WERI-Rb-1 (cell line): ENCODE results near the gene ZNF787.

Source experiments
- DNase-seq: peaks from one replicate; pipeline ENCODE4 v3.0.0-alpha.2; 2020
- H3K27ac ChIP-seq: fragments of 250-450 bp; sonication (Bioruptor Pico); 2 replicates; pipeline ENCODE4 v1.5.1; 2020; ENCODE audit warnings: mild to moderate bottlenecking, moderate library complexity
- H3K27me3 ChIP-seq: fragments of 250-450 bp; sonication (Bioruptor Pico); 2 replicates; pipeline ENCODE4 v1.5.1; 2021; ENCODE audit warnings: mild to moderate bottlenecking, low read depth, moderate library complexity; ENCODE audit not compliant: insufficient read depth, severe bottlenecking
- H3K36me3 ChIP-seq: fragments of 250-450 bp; sonication (Bioruptor Pico); 2 replicates; pipeline ENCODE4 v1.5.1; 2020; ENCODE audit warnings: mild to moderate bottlenecking, moderate library complexity
- H3K4me3 ChIP-seq: 2 replicates; pipeline ENCODE4 v1.5.1; 2011; ENCODE audit warnings: low read depth, mild to moderate bottlenecking, control low read depth, low read length
- H3K9me3 ChIP-seq: fragments of 250-450 bp; sonication (Bioruptor Pico); 2 replicates; pipeline ENCODE4 v1.5.1; 2021; ENCODE audit warnings: mild to moderate bottlenecking, moderate library complexity; ENCODE audit not compliant: severe bottlenecking
- CTCF ChIP-seq: IDR thresholded peaks from 2 replicates; pipeline ENCODE4 v1.5.1; 2011; ENCODE audit warnings: low read depth, mild to moderate bottlenecking, control low read depth, inconsistent platforms, low read length

ZNF787 gene

GRCh38 chr19:56105090-56105701 is 15.9 kb downstream of the ZNF787 start:
- Histone ChIP-seq H3K36me3 (peaks cover 37% of the 10 kb centered on the region), H3K9me3 (no peaks in the 10 kb centered on the region), H3K27ac (no peak overlapping the region), H3K27me3 (no peaks in the 10 kb centered on the region), H3K4me3 (no peak overlapping the region)
- DNase-seq = peak; percentile 80
- peak; percentile 71 for TF ChIP-seq CTCF

- peak overlapping the region; percentile 4; the same call in 1 of the 2 replicates for H3K27ac ChIP-seq
- no peak overlapping the region for H3K4me3 ChIP-seq
- DNase-seq = no peak
- no peak for TF ChIP-seq CTCF
- no peaks in the 10 kb centered on the region for H3K27me3 ChIP-seq
- H3K9me3 ChIP-seq = no peaks in the 10 kb centered on the region
- H3K36me3 ChIP-seq = peaks cover 42% of the 10 kb centered on the region
Measured at GRCh38 chr19:56104423-56104822, 16.7 kb downstream of the ZNF787 start.

- Histone ChIP-seq H3K27ac (no peak overlapping the region), H3K27me3 (no peaks in the 10 kb centered on the region), H3K9me3 (no peaks in the 10 kb centered on the region), H3K36me3 (peaks cover 43% of the 10 kb centered on the region), H3K4me3 (no peak overlapping the region)
- no peak for DNase-seq
- no peak for TF ChIP-seq CTCF
Measured at GRCh38 chr19:56103027-56103614, 18.0 kb downstream of the ZNF787 start.

GRCh38 chr19:56101746-56102535 is 19.2 kb downstream of the ZNF787 start:
- TF ChIP-seq CTCF = no peak
- H3K36me3 ChIP-seq = peaks cover 45% of the 10 kb centered on the region
- no peak for DNase-seq
- no peak overlapping the region for H3K4me3 ChIP-seq
- no peaks in the 10 kb centered on the region for H3K9me3 ChIP-seq
- H3K27me3 ChIP-seq = no peaks in the 10 kb centered on the region
- no peak overlapping the region for H3K27ac ChIP-seq

- no peak for DNase-seq
- peaks cover 37% of the 10 kb centered on the region for H3K36me3 ChIP-seq
- H3K9me3 ChIP-seq = no peaks in the 10 kb centered on the region
- no peak overlapping the region for H3K27ac ChIP-seq
- H3K27me3 ChIP-seq = no peaks in the 10 kb centered on the region
- TF ChIP-seq CTCF = no peak
- no peak overlapping the region for H3K4me3 ChIP-seq
Measured at GRCh38 chr19:56101095-56101494, 20.0 kb downstream of the ZNF787 start.
